Raji (cell line): ENCODE measurements around the gene SYTL1.

Source experiments
- POLR2A ChIP-seq: IDR thresholded peaks from 2 replicates; pipeline ENCODE4 v1.6.1; 2011; ENCODE audit warnings: low read depth, low read length, control low read depth; ENCODE audit not compliant: insufficient read depth

Gene SYTL1

DNA sequence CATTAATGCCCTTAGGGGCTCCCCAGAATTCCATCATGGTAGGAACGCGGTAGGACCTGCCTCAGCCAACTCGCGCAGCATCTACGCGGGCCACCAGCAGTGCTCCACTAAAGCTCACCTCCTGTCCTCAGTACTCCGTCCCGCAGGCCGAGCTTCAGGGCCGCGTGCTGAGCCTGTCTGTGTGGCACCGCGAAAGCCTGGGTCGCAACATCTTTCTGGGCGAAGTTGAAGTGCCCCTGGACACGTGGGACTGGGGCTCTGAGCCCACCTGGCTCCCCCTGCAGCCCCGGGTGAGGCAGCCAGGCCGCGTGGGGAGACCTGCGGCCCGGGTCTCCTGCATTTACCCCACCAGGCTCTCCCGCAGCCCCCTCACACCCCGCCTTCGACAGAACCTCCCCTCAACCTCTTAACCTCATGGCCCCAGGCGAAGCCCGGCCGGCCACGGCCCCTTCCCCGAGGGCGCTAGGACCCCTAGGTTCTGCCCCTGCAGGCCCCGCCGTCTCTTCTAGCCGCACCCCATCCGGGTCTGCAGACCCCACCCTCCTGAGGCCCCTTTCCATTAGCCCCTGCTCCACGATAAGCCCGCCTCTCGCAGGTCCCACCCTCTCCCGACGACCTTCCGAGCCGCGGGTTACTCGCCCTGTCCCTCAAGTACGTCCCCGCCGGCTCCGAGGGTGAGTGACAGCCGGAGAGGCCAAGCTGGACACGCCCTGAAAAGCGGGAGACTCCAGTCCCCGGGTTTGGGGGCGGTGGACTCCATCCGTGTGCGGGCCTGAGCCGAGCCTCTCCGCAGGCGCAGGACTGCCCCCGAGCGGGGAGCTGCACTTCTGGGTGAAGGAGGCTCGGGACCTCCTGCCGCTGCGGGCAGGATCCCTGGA lies 9.1 kb downstream of the SYTL1 start:
- no peak for TF ChIP-seq POLR2A

DNA sequence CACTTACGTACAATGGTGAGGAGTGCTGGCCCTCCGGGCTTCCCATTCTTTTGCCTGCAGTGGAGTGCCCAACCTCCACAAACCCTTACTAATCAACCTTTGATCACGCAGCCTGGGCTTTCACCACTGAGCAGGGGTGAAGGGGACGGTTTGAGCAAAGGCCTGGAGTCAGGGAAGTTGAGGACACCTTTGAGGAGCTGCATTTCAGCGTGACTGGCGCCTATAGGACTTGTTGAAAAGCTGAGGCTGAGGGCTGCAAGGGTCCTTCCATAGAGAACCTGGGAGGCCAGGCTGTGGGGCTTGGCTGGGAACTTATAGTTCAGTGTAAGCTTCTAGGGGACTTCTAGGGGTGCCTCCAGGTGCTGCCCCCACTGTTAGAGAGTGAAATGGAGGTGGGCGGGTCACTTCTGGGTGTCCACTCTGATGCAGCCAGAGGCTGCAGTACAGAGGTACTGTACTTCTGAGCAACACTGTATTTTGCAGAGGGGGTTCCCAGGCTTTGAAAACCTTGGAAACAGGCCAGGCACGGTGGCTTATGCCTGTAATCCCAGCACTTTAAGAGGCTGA lies 9.8 kb downstream of the SYTL1 start:
- TF ChIP-seq POLR2A, result no peak

DNA sequence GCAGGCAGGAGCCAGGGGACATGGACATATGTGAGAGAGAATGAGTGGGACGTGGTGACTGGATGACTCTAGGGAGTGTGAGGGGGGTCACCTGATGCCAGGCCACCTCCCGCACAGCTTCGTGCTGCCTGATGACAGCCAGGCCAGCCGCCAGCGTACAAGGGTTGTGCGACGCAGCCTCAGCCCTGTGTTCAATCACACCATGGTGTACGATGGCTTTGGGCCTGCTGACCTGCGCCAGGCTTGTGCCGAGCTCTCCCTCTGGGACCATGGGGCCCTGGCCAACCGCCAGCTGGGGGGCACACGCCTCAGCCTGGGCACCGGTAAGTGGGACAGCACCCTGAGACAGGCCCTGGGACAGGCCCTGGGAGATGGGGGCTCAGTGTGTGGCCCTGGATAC lies 11.3 kb downstream of the SYTL1 start:
- TF ChIP-seq POLR2A, result no peak

DNA sequence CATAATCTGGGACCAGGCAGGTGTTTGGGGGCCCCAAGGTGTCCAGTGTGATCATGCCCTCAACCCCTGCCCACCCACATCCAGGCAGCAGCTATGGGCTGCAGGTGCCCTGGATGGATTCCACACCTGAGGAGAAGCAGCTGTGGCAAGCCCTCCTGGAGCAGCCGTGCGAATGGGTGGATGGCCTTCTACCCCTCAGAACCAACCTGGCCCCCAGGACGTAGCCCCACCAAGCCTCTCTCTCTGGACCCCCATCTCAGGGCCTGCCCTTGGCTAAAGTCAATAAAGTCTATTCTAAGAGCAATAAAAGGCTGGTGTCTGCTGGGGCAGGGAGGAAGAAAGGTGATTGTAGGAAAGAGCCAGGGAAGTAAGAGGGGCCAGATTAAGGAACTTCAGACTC lies 11.8 kb downstream of the SYTL1 start:
- TF ChIP-seq POLR2A, result no peak

DNA sequence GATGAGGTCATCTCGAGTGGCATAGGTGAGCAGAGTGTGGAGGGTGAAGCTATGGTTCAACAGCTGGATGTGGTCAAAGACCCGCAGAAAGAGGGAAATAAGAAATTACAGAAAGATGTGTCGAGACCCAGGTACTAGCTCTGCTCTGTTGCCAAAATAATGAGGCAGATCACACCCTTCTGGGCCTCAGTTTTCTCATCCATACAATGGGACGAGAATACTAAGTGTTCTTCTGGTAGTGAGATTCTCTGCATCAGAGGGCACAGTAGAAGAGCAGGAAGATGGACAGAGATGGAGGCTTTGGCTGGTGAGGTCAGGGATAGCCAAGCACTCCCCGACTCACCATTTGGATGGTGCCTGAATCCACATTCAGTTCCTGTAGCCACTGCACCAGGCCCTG lies 13.9 kb downstream of the SYTL1 start:
- no peak for TF ChIP-seq POLR2A

DNA sequence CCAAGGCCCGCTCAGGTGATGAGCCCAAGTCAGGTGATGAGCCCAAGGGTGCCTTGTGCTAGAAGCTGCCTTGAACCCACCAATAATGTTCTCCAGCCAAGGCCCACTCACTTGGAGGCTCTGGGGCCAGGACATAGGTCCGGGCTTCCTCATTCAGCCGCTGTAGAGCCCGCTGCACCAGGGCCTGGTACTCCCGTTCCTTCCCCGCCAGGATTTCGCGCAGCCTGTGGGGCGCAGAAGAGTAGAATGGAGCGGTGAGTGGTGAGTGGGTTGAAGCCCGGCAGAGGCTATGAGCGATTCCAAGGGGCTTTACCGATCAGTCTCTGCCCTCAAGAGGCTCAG lies 14.4 kb downstream of the SYTL1 start:
- TF ChIP-seq POLR2A, result no peak

DNA sequence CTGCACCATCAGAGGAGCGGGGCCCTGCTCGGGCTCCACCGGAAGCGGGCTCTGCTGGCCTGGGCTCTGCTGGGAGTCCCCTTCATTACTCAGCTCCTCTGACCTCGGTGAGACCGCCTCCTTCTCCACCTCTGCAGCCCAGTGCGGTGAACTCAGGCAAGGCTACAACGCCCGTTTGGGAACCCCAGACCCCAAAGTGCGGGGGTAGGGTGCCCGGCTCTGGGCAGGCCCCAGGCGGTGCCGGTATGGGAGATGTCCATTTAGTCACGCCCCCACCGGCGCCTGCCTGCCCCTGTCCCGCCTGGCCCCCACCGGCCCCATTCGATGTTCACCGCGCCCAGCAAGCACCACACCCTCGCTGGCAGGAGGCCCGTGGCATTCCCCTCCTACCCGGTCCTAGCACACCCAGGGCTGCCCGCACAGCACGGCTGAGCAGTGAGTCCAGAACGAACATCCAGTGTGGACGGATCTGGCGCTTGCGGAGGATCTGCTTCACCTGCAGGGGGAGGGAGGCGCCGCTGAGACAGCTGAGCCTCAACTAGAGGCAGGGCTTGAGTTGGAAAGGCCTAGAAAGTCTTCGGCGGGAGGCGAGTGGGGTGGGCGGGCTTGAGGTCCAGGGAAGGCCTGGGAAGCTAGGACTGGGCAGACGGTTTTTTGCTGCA lies 14.9 kb downstream of the SYTL1 start:
- no peak for TF ChIP-seq POLR2A

DNA sequence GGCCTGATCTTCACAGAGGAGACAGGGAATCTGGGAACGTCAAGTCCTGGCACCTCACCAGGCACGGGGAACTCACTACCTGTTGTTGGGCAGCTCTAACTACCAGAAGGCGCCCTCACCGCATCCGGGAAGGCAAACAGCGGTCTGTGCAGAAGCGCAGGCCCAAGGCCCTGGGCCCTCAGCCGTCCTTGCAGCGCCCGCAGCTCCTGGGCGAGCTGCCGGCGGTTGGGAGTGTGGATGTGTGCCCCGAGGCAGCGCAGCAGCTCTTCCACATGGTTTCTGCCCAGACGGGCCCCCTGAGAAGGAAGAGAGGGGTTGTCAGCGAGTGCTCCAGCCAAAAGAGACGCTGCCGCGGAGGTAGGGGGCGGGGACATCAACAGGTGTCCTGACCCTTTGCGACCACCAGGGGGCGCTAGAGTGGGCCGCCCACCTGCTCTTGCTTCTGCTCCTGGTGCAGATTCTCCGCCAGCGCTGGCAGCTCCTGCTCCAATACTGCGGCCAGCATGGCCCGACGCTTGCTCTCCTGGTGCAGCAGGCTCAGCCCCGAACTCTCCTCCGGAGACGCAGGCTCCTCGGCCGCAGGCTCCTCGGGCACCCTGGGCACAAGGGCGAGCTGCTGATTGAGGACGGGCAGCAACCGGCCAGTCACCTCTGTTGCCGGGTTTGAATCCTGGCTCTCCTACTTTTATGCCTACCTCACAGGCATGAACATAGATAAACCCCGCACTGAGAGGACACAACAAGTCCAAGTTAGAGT lies 15.6 kb downstream of the SYTL1 start:
- no peak for TF ChIP-seq POLR2A

DNA sequence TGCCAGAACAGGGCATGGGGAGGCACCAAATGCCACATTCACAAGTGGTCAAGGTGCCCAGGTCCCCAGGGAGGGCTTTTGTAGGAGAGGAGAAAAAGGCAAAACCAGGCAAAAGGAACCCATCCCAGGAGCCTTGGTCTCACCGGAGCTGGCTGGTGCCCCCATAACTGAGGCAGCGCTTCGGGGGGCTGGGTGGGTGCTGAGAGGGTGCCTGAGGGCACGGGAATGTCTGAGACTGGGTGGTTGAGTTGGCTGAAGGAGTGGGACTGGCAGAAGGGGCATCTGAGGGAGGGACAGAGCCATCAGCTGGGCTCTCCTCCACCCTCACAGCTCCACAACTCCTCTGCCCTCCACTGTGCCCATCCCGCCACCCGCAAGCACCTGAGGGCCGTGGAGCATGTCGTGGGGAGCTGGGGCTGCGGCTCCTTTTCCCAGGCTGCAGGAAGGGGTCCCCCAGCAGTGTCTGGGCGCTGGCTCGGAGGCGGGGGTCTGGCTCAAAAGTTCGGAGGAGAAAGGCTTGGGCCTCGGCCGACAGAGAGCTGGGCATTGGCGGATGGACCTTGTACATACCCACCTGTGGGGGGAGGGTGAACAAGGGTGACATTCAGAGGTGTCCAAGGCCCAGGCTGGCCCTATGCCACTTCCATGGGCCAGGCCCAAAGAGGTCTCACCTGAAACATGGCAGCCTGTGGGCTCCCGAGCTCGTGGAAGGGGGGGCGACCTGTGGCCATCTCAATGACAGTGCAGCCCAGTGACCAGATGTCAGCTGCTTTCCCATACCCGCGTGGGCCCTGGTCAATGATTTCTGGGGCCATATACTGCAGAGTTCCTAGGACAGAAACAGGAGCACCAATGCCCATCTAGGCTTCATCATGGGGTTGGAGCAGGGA lies 16.5 kb downstream of the SYTL1 start:
- TF ChIP-seq POLR2A, result no peak

DNA sequence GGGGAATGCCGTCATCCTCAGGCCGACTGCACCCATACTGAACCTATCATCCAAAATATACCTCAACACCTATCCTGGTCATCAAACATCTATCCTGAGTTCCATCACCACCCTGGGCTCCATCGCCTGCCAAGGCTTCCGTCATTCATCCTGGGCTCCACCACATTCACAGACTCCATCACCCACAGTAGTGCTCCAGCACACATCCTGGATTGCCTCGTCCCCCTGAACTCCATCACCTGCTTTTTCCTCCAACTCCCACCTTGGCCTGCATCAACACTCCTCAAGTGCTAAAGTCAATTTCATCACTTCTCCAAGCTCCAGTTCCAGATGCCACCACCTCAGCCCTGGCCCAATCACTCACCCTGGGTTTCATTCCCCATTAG lies 17.1 kb downstream of the SYTL1 start:
- TF ChIP-seq POLR2A, result no peak

DNA sequence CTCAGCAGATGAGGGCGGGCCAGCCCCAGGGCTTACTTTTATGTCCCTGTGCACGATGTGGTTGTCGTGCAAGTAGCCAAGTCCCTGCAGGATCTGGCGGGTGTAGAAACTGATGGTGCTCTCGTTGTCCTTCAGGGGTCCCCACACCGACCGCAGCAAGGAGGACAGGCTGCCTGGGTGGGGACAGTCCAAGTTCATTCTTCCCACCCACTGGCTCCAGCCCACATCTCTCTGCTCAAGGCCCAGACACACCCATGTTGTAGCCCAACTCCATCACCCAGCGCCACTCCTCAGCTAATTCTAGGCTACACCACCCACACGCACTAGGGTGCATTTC lies 18.0 kb downstream of the SYTL1 start:
- no peak for TF ChIP-seq POLR2A

DNA sequence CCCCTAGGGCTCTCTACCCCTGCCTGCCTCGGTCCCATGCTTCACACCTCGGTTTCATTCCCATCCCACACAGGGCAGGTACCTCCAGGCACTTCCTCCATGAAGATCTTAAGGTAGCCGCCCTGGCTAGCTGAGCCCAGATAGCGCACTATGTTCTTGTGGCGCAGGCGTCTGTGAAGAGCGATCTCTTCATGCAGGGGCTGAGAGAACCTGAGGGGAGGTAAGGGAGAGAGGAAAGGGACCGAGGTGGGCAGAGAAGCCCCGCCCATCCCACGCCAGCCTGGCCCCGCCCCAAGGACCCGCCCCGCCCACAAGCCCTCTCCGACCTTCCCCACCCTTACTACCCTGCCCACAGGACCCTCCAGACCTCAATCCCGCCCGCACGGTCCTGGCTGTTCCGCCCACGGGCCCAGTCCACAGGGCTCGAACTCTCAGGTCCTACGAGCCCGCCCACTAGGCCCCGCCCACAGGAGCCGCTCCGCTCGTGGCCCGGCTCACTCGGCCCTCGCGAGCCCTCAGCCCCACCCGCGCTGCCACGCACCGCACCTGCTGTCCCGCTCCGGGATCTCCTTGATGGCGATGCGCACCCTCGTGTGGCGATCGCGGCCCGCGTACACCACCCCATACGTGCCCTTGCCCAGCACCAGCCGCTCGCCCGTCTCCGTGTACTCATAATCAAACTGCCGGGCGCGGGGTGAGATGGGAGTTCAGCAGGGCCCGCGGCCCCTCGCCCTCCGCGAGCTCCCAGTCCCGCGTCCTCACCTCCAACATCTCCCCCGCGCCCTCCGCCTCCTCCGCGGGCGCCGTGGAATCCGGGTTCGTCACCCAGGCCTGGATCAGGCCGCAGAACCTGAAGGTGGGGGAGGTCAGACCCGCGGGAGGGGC lies 18.6 kb downstream of the SYTL1 start:
- no peak for TF ChIP-seq POLR2A

DNA sequence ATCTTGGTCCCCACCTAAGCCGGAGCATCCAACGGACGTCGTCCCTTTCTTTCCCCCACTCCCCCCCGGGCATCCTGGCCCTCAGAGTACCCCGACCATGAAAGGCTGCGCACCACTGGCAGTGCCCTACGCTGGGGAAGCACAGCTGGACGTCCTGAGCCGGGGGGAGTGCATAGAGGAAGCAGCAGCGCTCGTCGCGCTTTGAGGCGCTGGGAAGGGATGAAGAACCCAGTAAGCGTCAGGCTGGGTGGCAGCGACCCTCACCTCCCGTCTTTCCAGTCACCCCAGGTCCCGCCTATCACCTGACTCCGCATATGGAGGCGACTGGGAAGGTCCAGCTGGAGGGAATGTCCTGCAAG lies 19.2 kb downstream of the SYTL1 start:
- no peak for TF ChIP-seq POLR2A

DNA sequence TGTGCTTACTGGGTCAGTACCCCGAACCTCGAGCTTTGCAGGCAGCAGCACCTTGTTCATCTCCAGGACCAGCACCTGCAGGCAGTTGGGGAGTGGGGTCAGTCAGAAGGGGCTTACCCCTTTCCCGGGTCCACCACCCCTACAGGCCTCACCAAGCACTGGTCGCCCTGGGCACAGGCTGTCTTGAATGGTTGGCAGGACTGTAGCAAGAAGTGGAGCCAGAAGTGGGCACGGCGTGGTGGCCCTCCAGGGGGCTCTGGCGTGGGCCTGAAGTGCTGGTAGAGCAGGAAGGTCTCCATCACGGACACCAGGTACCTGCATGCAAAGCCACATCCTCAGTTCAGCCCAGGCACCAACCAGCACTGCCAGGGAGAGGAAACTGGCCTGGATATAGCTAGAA lies 19.7 kb downstream of the SYTL1 start:
- TF ChIP-seq POLR2A, result no peak
